KMS-11 (cell line): ENCODE results near the gene TMEM247.

Experiments used
- H2AFZ ChIP-seq: fragments of 200-600 bp; sonication (generic); 2 replicates; pipeline ENCODE4 v1.6.1; 2016; ENCODE audit warnings: antibody characterized with exemption, mixed run types, low read depth
- H3K27ac ChIP-seq: fragments of 200-600 bp; sonication (generic); 2 replicates; pipeline ENCODE4 v1.6.1; 2016; ENCODE audit warnings: mild to moderate bottlenecking, mixed run types
- H3K27me3 ChIP-seq: fragments of 200-600 bp; sonication (generic); 2 replicates; pipeline ENCODE4 v1.6.1; 2017; ENCODE audit warnings: mild to moderate bottlenecking, low read depth, mixed run types, moderate library complexity; ENCODE audit not compliant: insufficient read depth
- H3K36me3 ChIP-seq: fragments of 200-600 bp; sonication (generic); 2 replicates; pipeline ENCODE4 v1.6.1; 2017; ENCODE audit warnings: mild to moderate bottlenecking, mixed run types; ENCODE audit not compliant: insufficient read depth
- H3K4me1 ChIP-seq: fragments of 200-600 bp; sonication (generic); 2 replicates; pipeline ENCODE4 v1.6.1; 2016; ENCODE audit warnings: mild to moderate bottlenecking, low read depth, mixed run types; ENCODE audit not compliant: poor library complexity, severe bottlenecking
- H3K4me2 ChIP-seq: fragments of 200-600 bp; sonication (generic); 2 replicates; pipeline ENCODE4 v1.7.0; 2016; ENCODE audit warnings: mild to moderate bottlenecking, mixed run types
- H3K4me3 ChIP-seq: fragments of 200-600 bp; sonication (generic); IDR thresholded peaks from 2 replicates; pipeline ENCODE4 v1.6.1; 2017; ENCODE audit warnings: low read depth, low read length, mixed read lengths; ENCODE audit not compliant: insufficient read depth
- H3K79me2 ChIP-seq: fragments of 200-600 bp; sonication (generic); 2 replicates; pipeline ENCODE4 v1.6.1; 2016; ENCODE audit warnings: low read depth, mixed run types; ENCODE audit not compliant: insufficient read depth
- H3K9ac ChIP-seq: fragments of 200-600 bp; sonication (generic); 2 replicates; pipeline ENCODE4 v1.6.1; 2016; ENCODE audit warnings: mild to moderate bottlenecking, mixed run types
- H4K20me1 ChIP-seq: fragments of 200-600 bp; sonication (generic); 2 replicates; pipeline ENCODE4 v1.6.1; 2016; ENCODE audit warnings: mild to moderate bottlenecking, mixed run types; ENCODE audit not compliant: insufficient read depth
- CTCF ChIP-seq: fragments of 200-600 bp; sonication (generic); conservative IDR thresholded peaks from 2 replicates; pipeline ENCODE4 v1.6.1; 2017; ENCODE audit warnings: low read depth, mild to moderate bottlenecking, antibody characterized with exemption, low read length, moderate library complexity, mixed read lengths

The TMEM247 gene

GRCh38 chr2:46493971-46494250 is 14.5 kb downstream of the TMEM247 start:
- H2AFZ ChIP-seq = no peak overlapping the region
- no peaks in the 10 kb centered on the region for H3K27me3 ChIP-seq
- no peak for TF ChIP-seq CTCF
- H3K4me3 ChIP-seq = no peak overlapping the region
- H3K36me3 ChIP-seq = no peaks in the 10 kb centered on the region
- H3K27ac ChIP-seq = no peak overlapping the region
- H4K20me1 ChIP-seq = no peaks in the 10 kb centered on the region
- H3K79me2 ChIP-seq = no peaks in the 10 kb centered on the region
- peaks cover under 1% of the 10 kb centered on the region for H3K4me1 ChIP-seq
- H3K4me2 ChIP-seq = no peak overlapping the region
- H3K9ac ChIP-seq = no peak overlapping the region

- Histone ChIP-seq H3K4me1 (peaks cover 6% of the 10 kb centered on the region), H2AFZ (no peak overlapping the region), H3K9ac (no peak overlapping the region), H3K36me3 (no peaks in the 10 kb centered on the region), H3K79me2 (no peaks in the 10 kb centered on the region), H4K20me1 (no peaks in the 10 kb centered on the region), H3K4me3 (no peak overlapping the region), H3K27me3 (no peaks in the 10 kb centered on the region), H3K27ac (no peak overlapping the region), H3K4me2 (no peak overlapping the region)
- no peak for TF ChIP-seq CTCF
These were observed 15.2 kb downstream of the TMEM247 start for GRCh38 chr2:46494596-46494995.

GRCh38 chr2:46495231-46496030 is 16.1 kb downstream of the TMEM247 start:
- H3K79me2 ChIP-seq = no peaks in the 10 kb centered on the region
- no peaks in the 10 kb centered on the region for H3K36me3 ChIP-seq
- H2AFZ ChIP-seq = no peak overlapping the region
- no peaks in the 10 kb centered on the region for H3K27me3 ChIP-seq
- peaks cover 7% of the 10 kb centered on the region for H3K4me1 ChIP-seq
- no peak overlapping the region for H3K4me3 ChIP-seq
- no peak for TF ChIP-seq CTCF
- H4K20me1 ChIP-seq = no peaks in the 10 kb centered on the region
- H3K4me2 ChIP-seq = no peak overlapping the region
- H3K9ac ChIP-seq = no peak overlapping the region
- no peak overlapping the region for H3K27ac ChIP-seq

- H2AFZ ChIP-seq = no peak overlapping the region
- TF ChIP-seq CTCF = no peak
- H3K4me1 ChIP-seq = peaks cover 13% of the 10 kb centered on the region
- no peaks in the 10 kb centered on the region for H3K79me2 ChIP-seq
- no peaks in the 10 kb centered on the region for H4K20me1 ChIP-seq
- no peak overlapping the region for H3K4me2 ChIP-seq
- H3K27me3 ChIP-seq = no peaks in the 10 kb centered on the region
- no peak overlapping the region for H3K27ac ChIP-seq
- H3K9ac ChIP-seq = no peak overlapping the region
- H3K36me3 ChIP-seq = no peaks in the 10 kb centered on the region
- no peak overlapping the region for H3K4me3 ChIP-seq
These were observed 18.4 kb downstream of the TMEM247 start for GRCh38 chr2:46497766-46498165.
